Measurements from ENCODE around the gene CPZ.

Gene CPZ

DNA sequence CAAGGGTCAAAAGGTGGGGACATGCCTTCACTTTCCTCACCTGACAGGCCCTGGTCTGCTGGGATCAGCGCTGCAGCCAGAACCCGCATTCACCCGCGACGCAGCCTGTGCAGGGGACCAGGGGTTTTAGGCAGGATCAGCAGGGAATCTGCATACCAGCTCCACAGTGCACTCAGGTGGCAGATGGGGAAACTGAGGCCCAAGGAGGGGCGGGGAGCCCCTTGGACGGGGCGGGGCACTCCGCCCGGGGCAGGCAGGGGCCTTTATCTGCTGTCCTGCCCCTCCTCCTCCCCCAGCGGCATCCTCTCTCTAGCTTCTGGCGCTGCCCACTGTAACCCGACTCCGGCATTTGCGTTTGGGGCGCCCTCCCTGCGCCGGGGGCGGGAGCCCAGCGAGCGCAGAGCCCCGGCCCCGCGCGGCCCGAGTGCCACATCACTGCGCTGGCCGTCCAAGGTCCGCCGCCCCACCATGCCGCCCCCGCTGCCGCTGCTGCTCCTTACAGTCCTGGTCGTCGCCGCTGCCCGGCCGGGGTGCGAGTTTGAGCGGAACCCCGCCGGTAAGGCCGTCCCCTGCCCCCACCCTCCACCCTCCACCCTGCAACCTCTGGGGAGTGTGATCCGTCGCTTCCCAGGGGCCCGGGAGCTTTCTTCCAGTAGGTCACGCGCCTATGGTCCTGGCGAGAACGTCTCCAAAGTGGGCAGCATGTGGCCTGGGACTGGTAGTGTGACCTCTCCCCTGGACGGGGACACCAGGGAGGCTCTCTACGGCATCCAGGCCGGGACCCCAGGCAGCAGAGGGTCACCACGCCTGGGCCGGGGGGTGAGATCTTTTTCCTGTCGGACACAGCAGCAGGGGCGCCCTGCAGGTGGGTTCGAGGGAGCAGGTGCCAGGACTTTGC is at the start of gene CPZ:
Gene CPZ, plus strand, starts transcription at position 400 of the 898 bp plus-strand sequence. Its CDS starts 69 bp downstream, at position 469.
- DNase-seq, result no peak

DNA sequence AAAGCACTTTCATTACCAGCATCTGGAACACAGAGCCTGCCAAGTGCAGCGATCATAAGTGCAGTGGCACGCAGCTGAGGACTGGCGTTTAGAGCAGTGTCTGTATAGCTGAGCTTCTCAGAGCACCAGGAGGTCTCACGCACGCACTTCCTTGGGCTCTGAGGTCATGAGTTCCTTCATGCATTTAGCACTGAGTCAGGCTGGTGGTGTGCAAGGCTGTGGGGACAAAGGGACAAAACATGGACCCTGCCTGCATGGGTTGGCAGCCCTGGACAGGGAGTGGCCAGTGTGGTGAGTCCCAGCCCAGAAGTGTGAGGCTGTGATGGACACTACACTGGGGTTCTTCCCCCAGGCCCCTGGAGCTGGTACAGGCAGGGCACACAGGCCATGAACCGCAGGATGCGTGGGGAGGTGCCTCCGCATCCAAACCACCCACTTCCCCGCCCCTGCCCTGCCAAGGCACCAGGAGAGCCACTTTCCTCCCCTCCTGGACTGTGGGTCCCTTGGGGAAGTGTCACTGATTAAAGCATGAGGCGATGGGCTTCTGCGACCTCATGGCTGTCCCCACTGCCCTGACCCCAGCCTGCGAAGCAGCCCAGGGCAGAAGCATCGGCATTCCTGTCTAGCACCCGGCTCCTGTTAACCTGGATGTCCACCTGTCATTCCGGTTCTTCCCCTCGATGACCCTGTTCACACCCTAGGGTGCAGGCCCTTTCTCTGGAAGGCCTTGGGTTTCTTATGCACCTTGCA is 49.6 kb upstream of the CPZ start:
- no peak for DNase-seq

DNA sequence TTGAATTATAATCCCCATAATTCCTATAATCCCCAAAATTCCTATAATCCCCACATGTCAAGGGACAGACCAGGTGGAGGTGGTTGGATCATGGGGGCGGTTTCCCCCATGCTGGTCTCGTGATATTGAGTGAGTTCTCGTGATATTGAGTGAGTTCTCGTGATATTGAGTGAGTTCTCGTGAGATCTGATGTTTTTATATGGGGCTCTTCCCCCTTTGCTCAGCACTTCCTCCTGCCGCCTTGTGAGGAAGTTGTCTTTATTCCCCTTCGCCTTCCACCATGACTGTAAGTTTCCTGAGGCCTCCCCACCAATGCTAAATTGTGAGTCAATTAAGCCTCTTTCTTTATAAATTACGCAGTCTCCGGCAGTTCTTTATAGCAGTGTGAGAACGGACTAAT is 48.9 kb upstream of the CPZ start:
- DNase-seq, result no peak

DNA sequence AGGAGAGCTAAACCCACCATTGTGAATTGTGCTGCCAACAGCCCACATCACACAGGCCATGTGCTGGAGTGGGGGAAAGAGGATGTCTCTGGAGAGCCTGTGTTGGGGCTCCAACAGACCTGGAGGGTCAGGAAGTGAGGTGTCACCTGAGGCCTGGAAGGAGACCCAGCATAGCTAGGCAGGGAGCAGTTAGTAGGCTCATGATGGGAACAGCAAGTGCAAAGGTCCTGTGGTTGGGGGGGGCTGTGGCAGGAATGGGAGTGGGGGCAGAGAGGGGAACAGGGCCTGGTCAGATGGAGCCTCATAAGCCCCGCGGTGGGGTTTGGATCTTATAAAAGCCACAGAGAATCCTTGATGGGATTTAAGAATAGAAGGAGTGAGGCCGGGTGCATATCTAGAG is 48.3 kb upstream of the CPZ start:
- DNase-seq, result no peak

DNA sequence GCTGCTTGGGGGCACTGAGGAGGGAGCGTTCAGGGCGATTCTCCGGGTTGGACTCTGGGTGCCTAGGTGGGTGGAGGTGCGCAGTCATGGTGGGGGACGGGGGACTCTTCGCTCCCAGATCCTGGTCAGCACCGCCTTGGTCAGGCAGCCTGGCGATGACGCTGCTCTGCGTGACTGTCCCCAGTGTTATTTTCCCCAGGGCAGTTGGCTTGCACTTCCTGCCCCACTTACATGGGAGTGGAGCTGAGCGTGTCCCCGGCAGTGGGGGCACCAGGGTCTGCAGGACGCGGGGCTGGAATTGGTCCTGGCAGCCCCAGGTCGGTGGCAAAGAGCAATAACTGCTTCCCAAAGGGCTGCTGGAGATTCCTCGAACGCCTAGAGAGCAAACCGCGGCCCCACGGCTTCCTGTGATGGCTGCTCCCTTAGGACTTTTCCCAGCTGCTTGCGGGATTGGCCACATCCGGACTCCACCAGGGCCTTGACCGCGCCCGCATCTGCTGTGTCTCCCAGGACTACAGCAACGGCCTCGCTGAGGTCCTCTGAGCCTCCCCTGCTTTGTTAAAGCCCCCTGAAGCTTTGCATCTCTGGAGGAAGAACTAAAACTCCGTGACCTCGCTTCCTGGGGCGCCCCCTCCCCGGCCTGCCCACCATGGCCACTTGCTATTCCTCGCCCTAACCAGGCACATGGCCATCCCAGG is 47.7 kb upstream of the CPZ start:
- DNase-seq, result no peak

DNA sequence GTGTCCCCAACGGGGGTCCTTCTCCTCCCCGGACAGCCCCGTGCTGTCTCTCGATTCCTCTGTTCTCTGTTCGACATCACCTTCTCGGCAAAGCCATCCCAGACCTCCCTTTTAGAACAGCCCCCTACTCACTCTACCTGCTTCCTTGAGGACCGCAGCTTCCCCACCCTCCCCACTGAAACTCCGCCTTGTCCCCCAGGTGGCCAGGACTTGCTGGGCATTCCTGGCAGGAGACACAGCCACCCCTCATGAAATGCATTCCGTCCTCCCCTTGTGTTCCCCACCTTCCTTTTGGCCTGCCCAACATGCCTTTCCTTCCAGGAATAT is 47.2 kb upstream of the CPZ start:
- no peak for DNase-seq

DNA sequence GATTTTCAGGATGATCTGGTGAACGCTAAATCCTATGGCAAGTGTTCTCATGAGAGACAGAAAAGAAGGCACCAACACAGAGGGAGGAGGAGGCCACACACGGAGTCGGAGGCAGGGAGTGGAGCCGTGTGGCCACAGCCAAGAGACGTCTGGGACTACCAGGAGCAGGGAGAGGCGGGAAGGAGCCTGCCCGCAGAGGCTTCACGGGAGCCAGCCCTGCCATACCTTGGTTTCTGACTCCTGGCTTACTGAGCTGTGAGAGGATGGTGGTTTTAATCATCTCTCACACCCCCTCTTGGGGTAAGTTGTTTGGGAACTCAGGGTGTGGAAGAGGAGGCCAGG is 45.8 kb upstream of the CPZ start:
- DNase-seq, result no peak

DNA sequence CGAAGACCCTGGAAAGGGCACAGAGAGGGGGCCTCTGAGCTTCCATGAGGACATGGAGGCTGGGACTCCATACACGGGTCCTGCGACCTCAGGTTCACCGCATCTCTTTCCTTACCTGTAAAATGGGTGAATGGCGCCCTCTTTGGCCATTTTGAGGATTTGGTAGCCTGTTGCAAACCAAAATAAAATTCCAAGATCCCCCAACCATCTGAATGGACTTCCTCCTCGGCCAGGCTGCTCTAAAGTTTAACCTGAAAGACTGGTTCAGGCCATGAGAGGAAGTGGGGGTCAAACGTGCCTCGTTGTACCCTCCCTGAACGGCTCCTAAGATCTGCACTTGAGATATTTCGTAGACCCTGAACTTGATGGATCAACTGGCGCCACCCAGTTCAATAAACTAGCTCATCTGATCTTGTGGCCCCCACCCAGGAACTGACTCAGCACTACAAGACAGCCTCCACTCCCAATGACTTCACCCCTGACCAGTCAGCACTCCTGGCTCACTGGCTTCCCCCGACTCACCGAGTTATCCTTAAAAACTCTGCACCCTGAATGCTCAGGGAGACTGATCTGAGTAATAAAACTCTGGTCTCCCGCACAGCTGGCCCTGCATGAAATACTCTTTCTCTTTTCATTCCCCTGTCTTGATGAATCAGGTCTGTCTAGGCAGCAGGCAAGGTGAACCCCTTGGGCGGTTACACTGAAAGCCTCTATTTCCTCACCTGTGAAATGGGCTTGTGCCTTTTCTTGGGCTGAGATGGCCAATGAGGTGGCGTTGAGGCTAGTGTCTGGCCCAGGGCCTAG is 45.3 kb upstream of the CPZ start:
- DNase-seq, result no peak

DNA sequence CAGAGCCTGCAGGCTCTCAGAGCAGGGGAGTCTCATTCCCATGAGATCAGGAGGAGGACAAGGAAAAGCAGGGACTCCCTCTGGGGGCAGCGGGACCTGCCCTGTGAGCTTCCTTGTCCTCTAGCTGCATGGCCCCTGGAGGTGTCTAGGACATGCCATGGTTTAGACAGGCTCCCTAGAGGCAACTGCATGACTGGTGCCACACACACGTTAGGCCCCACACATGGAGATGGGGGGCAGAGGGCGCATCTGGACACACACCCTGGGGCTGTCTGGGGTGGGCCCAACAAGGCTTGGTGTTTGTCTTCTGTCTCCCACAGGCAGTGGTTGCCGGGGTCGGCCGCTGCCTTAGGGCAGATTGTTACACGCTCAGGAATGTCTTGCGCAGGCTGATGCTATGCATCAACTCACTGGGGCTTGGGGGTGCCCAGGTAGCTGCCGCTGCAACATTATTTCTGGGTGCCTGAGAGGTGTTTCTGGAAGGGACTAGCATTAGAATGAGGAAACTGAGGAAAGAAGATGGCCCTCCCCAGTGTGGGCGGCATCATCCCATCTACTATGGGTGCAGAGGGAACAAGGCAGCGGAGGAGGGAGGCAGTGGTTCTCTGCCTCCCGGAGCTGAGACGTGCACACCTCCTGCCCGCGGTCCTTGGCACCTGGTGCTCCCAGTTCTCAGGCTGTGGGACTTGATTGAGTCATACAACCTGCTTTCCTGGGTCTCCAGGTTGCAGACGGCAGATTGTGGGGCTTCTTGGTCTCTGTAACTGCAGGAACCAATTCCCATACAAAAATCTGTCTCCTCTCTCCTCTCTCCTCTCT is 44.4 kb upstream of the CPZ start:
- no peak for DNase-seq

DNA sequence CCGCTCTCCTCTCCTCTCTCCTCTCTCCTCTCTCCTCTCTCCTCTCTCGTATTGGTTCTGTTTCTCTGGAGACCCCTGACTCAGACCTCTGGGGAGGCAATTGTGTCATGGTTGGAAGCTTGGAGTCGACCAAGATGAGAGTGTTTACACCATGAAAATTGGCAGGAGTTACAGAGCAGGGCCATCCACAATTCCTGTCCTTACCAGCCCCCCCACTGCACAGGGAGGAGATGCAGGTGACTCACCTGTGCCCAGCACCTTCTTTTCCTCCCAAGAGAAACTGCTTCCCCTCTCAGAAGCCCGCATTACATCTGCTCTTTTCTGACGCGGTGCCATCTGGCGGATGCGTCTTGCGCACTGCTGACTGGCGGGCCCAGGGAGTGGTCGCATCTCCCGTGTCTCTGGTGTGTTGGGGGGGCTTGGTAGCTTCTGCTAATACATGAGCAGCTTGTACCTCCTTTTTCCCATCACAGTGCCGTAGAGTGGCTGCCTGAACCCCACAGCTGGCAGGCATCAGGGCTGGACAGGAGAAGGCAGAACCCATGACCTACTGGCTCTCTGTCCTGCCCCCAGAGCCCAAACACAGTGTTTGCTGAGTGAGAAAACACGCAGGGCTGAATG is 43.7 kb upstream of the CPZ start:
- no peak for DNase-seq

DNA sequence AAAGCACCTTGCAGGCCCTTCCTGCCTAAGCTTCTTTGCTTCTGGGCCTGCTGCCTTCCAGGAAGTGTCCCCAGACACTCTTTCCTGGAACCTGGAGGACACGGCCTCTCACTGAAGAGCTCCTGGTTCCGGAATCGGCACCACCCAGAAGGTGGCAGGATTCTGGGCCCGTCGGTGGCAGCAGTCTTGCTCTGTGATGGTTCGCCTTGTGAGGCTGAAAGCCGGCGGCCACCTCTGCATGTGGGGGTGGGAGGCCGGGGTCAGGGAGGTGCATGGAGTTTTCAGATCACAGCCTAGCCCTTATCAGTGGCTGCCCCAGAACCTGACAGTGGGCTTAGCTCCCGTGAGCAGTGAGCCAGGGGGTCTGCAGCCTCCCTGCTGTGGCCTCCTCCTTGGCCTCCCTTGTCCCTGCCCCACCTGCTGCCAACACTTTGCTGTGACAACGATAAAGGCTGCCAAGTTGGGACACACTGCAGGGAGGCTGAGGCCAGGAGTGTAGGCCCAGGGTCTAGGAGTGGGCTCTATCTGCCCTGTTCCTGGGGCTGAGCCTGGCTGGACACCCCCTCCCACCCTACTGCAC is 43.1 kb upstream of the CPZ start:
- no peak for DNase-seq

DNA sequence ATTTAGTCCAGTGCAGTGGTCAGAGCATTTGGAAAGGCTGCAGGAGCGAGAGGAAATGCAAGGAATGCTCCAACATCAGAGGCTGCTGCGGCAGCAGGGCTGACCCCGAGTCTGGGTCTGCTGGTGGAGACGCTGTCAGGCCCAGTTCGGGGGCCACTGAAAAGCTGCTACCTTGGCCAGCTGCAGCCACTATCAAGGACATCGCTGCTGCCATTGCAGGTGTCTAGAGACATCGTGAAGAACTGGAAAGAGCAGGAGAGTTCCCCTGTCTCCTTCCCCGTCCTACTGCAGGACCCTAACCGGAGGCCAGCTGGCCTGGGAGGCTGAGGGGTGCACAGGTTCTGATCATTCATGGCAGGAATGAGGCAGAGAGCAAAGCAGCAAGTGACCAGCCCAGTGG is 41.9 kb upstream of the CPZ start:
- DNase-seq, result no peak

DNA sequence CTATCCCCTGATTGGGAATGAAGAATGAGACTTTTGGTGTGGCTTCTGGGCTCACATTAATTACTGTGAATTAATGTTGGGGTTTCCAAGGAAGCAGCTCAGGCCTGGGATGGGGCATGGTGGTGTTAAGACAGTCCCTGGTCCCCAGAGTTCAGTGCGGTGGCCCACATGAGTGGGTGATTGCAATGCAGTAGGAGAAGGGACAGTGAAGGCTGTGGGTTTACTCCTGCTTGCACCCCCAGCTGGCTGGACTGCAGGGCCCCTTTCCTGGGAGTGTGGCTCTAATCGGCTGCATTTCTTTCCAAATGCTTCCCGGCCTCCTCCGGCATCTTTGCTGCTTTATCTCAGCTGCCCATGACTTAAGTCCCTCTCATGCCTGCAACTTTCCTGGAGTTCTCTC is 40.5 kb upstream of the CPZ start:
- no peak for DNase-seq

DNA sequence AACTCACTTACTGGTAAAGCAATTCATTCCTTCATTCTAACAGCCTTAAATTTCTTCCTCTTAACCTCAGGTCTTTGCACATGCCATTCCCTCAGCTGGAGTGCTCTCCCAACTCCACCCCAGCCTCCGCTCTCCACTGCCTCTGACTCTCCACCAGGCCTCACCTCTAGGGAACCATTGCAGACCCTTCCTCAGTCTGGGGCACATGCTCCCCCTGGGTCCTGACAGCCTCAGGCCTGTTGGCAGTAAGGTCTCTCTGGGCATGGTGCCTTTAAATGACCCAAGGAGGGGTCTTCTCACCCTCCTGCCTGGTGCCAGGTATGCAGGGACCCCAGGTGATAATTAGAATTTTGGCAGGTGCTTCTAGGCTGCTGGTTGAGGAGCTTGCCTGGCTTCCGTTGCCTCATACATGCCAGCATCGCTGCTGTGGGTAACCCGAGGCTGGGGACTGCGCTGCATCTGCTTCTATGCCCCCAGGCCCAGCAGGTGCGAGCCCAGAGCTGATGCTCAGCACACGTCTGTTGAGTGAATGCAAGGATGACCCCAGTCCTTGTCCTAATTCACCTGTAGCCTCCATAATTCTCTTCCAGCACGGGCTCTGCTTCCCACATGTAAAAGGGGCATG is 39.9 kb upstream of the CPZ start:
- DNase-seq, result no peak

DNA sequence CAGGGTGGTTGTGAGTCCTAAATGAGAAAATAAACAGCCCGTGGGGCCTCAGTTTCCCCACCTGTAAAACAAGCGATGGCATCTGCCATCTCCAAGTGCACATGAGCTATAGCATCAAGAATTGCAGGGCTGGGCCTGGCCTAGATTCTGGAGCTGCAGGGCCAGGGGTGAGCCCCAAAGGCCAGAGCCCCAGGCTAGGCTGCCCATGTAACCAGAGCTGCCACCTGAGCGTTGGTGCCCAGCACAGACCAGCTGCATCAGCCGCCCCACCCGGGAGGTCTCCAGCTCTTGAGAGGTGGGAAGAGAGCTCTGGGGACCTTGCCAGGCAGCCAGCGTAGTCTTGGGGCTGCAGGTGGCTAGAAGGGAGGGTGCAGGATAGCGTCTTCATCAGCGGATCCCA is 39.3 kb upstream of the CPZ start:
- no peak for DNase-seq

DNA sequence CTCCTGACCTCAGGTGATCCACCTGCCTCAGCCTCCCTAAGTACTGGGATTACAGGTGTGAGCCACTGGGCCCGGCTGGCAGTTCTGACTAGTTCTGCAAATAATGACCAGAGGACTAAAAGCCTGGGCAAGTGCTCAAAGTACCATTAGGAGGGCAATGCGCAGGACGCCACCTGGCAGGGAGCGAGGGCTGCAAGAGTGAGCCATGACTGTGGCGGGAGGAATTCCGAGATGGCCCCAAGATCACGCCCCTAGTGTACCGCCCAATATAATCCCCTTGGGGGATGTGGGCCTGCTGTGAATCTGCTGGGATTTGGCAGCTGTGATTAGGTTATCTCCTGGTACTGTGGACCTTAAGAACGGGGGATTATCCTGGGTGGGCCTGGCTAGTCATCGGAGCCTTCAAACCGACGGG is 38.6 kb upstream of the CPZ start:
- DNase-seq, result no peak

DNA sequence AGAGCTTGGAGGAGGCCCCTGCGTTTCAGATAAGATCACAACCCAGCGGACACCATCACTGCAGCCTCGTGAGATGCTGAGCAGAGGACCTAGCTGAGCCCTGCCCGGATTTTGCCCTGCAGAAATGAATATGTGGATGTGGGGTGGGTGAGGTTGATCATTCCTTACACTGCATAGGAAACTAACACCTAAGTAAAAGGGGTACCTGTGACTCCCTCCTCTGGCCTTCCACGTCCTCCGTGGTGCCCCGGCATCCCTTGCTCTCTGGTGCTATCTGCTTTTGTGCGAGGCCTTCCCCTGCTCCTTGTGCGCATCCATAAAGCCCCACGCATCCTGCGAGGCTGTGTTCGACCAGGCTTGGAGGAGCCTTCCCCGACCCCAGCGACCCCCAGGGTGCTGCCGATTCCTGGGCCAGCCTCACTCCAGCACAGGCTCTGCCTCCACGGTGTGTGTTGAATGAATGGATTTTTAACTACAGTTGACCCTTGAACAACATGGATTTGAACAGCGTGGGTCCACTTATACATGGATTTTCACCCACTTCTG is 37.9 kb upstream of the CPZ start:
- DNase-seq, result no peak

DNA sequence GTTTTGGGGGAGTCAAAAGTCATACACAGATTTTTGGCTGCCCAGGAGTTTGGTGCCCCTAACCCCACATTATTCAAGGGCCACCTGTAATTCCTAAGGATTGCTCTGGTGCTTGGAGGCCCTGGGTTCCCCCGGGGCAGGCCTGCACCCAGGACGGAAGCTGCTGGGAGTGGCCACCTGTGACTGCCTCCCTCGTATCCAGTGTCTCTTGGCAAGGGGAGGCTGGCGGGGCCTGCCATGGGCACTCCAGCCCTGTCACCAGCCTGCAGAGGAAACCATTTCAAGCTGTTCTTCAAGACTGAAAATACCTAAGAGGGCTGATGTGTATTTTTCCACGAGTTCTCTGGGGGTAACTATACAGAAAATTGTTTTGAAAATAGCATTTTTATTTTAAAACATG is 36.8 kb upstream of the CPZ start:
- DNase-seq, result no peak

DNA sequence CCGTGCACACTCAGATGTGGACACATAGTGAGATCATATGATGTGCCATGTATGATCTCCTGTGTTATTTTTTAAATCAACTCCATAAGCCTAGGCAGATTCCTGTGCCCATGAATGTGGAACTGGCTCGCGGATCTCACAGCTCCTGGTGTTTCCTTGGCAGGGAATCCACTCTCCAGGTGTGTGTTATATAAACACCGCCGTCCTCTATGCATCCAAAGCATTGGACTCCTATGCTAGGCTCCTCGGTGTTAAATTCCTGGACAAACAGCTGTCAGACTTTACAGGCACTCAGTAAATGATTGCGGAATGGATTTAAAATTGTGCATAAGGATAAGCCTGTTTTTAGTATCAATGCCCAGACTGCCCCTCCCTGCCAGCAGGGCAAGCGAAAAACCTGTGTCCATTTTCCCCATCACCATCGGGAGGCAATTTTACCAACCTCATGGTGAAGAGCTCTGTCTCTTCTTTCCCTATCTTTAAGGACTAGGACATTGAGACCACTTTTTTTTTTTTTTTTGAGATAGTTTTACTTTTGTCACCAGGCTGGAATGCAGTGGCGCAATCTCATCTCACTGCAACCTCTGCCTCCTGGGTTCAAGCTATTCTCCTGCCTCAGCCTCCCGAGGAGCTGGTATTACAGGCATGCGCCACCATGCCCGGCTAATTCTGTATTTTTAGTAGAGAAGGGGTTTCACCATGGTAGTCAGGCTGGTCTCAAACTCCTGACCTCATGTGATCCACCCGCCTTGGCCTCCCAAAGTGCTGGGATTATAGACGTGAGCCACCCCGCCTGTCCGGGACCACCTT is 36.0 kb upstream of the CPZ start:
- DNase-seq, result no peak
